Activated CD8-positive, alpha-beta memory T cell treated with anti-CD3 and anti-CD28 coated beads, Interleukin-2, amount 50 U/mL, for 48 hours (primary cell): ENCODE results near the gene TMEM132C.

Experiments
- DNase-seq: peaks from one replicate; pipeline ENCODE4 v3.0.0-alpha.2; 2020

Gene TMEM132C

DNA sequence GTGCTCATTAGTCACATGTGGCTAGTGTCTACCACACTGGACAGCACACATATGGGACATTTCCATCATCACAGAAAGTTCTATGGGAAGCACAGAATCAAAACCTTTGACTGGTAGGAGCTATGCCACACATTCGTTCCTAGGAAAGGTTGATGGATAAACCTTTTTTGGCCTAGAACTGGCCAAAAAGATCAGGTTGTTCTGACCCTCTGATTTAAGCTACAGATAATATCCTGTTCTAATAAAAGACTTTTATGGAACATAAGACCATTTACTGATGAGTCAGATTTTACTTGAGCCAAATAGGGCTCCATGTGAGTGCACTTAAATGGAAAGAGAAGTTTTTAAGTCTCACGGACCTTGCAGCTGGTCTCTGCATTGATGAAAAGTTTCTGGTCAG, 413.6 kb downstream of the TMEM132C start:
- no peak for DNase-seq

DNA sequence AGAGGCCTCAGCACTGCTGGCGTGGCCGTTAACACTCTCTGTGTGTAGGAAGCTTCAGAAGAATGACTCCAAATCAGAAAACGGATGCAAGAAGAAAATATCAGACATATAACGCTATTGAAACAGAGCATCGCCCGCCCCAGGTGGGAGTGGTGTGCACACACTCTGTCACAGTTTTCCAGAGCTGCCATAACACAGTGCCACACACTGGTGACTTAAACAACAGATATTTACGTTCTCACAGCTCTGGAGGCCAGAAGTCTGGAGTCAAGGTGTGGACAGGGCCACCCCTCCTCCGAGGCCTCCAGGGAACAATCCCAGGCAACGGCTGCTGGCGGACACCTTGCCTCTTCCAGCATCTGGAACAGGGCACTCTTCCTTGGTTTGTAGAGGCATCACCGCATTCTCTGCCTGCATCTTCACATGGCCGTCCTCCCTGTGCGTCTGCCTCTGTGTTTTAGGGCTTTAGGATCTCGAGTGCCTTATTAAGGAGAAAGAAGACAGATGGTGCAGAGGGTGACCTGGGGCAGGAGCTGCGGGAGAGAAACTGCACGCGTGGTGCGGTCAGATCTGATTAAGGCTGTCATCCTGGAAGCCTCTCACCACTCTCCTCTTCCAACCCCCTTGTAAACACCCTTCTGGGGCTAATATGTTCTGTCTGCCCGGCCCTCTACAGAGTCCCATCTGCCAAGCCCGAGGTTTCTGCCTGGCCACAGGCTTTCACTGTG, 415.7 kb downstream of the TMEM132C start:
- no peak for DNase-seq

DNA sequence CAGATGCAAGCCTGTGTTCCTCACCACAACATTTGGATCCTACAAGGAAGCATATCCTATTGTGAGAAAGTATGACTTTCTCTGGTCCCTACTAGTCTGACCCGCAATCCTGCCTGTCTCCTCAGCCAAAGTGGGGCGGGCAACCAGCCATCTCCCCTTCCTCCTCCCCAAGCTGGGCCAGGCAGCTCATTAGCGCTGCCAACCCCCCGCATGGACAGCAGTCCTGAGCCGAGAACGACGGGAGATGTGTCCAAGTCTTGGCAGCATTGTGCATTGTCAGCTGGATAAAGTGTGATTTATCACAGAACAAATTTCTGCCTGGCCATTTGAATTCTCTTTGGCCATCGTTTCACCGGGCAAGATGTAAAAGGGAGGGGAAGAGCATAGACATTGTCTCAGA, 417.4 kb downstream of the TMEM132C start:
- DNase-seq: no peak

DNA sequence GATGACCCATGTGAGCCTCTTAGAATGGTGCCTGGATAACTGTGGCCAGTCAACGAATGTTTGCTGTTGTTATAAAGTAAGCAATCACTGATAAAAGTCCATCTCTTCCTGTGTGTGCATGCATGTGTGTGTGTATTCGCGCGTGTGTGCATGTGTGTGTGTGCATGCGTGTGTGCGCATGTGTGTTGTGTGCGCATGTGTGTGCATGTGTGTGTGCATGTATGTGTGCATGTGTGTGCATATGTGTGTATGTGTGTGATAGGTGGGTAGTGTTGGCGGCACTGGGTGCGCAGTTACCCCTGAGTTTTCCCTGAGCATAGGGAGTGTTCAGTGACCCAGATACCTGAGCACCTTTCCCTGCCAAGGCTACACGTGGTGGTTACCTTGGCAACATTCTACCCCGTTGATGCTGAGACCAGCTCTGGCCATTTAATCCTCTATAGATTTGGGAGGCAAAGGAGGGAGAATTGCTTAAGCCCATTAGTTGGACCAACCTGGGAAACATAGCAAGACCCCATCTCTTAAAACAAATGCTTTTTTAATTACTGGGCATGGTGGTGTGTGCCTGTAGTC, 419.0 kb downstream of the TMEM132C start:
- no peak for DNase-seq

DNA sequence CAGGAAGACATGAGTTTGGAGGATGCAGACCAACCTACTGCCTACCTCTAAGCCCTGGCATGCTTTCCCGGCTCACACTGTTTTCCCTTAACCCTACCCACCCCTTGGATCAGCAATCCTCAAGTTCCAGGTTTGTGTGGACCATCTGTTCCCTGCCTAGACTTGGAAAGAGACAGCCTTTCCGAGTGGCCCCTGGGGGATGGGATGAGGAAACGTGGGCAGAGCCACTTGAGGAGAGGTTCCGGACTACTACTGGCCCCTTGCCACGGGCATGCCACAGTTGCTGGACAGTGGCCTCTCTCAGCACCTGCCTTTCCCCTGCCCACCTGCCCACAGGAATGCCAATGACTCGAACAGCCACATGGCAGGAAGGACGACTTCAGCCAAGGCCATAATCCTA, 420.9 kb downstream of the TMEM132C start:
- DNase-seq: no peak

DNA sequence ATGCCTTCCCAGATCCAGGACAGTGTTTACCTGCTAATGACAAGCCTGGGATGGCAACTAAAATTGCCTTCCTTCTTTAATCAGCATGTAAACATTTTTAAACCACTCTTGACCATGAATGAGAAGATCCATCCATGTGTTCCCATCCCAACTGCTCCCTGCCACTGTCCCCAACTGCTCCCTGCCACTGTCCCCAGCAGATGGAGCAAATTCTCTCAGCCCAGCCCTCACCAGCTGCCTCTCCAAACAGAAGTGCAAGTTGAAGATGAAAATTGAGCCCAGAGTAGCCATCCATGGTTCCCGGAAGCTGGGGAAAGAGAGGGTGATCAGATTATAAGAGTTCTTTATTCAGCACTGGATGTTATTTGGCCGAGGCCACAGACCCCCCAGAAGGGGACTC, 423.7 kb downstream of the TMEM132C start:
- no peak for DNase-seq

DNA sequence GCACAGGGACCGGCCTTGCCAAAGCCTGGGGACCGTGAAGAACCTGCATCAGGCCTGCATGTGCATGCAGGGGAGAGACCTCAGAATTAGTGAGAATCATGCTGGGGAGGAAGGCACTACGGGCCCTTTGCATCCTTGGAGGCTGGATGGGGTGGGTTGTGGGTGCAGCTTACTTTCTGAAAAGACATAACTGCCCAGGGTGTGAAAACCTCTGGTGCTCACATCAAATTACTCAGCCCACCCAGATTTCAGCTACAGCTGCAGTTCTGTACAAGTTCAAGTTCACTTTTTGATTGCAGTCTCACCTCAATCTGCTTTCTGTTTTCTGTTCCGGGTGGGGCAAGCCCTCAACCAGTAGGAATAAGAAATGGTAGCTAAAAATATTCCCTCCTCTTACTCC, 426.1 kb downstream of the TMEM132C start:
- no peak for DNase-seq

DNA sequence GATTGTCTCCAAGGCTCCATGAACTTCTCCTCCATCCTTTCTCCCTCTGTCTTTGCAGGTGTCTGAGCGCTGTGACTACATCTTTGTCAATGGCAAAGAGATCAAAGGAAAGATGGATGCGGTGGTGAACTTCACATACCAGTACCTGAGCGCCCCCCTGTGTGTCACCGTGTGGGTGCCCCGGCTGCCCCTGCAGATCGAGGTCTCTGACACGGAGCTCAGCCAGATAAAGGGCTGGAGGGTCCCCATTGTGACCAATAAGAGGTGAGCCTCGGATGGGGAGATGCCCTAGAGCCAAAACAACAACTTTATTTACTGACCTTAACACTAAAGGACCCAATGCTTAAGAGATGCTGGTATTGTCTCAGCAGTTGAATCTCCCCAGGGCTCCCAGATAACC, 426.8 kb downstream of the TMEM132C start:
- no peak for DNase-seq

DNA sequence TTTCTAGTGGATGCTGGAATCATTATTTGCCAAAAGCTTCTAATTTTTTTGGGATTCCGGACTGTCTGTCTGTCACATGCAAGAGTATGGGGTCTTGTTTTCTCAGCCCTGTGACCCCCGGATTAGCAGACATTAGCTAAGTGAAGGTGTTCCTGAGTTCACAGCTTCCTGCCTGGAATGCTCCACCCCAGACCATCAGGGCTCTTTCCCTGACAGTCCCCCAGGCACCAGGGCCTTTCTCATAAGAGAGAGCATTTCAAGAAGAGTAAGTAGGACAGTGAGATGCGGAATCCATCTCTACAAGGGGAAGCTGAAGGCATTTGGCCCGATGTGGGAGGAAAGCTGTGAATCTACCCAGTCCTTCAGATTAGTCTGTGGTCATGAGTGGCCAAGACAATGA, 427.5 kb downstream of the TMEM132C start:
- no peak for DNase-seq

DNA sequence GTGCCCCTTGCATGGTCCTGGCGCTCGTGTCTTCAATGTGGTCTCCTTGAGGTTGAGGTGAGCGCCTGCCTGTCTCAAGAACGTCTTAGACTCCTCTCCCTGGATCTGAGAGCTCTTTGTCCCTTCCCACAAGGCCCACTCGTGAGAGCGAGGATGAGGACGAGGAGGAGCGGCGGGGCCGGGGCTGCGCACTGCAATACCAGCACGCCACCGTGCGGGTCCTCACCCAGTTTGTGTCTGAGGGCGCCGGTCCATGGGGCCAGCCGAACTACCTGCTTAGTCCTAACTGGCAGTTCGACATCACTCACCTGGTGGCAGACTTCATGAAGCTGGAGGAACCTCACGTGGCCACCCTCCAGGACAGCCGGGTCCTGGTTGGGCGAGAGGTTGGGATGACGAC, 428.7 kb downstream of the TMEM132C start:
- no peak for DNase-seq

DNA sequence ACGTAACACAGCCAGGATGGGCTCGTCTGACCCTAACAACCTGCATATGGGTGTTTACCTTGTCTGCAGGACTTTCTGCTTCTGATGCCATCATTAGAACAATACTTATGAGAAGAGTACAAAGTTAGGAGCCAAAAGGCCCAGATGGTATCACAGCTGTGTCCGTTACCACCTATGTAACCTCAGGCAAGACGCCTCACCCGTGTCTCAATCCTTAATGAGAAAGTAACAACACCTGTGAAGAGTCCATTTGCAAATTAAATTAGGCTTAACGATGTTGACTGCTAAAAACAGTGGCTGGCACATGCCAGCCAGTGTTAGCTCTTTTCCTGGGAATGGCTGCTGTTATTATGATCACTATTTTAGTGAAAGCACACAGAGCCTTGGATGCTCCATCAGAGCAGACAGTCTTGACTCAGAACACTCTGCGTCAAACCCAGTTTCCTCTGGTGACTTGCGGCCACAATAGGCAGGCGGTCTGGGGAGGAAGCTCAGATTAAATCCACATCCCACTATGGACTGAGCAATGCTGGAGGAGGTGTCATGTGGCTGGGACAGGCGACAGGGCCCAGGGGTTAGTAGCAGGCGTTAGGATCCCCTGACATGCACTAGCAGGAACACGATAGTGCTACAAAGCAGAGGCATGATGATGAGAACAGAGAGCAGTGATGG, 431.5 kb downstream of the TMEM132C start:
- DNase-seq: no peak

DNA sequence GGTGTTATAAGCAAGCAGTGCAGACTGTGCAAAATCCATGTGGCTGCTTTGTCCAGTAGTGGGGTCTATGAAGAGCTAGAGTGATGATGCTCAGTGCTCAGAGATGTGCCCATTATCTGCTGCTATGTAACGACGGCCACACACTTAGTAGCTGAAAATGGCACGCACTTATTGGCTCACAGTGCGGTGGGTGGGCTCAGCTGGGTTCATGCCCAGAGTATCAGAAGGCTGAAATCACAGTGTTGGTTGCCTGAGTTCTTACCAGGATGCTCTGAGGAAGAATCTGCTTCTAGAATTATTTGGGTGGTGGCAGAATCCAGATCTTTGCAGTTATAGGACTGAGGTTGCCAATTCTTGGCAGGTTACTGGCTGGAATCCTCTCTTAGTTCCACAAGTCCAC, 432.1 kb downstream of the TMEM132C start:
- DNase-seq: no peak

DNA sequence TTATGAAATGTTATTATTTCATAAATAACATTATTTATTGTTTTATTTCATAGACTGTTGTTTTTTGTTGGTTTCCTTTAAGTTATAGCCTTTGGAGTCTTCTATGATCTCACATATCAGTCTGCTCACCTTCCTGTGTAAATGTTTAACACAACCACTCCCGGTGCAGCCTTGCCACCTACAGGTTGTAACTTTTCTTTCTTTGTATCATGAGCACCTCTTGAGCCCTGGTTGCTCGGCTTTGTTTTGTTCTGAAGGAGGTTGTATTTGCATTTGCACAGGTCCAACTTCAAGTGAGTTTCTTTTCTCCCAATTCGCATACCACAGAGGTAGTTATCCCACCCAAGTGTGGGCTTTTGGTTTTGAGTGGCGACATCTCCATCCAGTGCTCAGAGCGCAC, 435.4 kb downstream of the TMEM132C start:
- DNase-seq: no peak

DNA sequence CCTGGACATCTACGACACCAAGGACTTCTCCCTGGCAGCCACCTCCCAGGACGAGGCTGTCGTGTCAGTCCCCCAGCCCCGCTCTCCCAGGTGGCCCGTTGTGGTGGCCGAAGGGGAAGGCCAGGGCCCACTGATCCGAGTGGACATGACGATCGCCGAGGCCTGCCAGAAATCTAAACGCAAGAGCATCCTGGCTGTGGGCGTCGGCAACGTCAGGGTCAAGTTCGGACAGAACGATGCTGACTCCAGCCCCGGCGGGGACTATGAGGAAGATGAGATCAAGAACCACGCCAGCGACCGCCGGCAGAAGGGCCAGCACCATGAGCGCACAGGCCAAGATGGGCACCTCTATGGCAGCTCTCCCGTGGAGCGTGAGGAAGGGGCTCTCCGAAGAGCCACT, 438.2 kb downstream of the TMEM132C start:
- DNase-seq: no peak

DNA sequence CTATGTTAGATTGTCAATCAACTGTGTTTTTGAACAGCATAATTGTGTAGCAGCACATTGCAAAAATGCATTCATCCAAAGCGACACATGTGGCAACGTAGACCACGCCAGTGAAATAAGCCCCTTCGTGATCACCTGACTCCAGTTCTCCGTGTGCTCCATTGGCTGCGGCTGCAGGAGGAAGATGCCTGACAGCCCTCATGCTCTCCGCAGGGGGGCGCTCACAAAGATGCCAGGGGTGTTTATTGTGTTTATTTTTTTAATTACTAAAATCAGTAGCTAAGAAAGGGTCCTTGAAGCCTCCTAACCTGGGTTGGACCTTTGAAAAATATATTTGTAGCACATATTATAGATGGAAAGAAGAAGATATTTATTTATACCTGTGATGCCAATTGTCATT, 440.5 kb downstream of the TMEM132C start:
- no peak for DNase-seq

DNA sequence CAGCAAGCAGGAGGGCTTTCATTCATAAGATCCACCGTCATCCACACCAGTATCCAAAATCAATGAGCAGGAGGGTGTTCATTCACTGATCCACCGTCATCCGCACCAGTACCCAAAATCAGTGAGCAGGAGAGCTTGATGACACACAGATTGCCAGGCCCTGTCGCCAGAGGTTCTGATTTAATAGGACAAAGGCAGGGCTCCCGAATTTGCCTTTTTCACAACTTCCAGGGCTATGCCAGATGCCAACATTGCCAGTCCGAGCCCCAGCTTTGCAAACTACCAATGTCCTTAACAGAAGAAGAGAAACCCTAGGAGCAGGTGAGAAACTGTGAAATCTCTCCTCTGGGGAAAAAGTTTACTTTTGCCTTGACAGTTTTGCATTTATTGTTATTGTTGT, 441.8 kb downstream of the TMEM132C start:
- no peak for DNase-seq

DNA sequence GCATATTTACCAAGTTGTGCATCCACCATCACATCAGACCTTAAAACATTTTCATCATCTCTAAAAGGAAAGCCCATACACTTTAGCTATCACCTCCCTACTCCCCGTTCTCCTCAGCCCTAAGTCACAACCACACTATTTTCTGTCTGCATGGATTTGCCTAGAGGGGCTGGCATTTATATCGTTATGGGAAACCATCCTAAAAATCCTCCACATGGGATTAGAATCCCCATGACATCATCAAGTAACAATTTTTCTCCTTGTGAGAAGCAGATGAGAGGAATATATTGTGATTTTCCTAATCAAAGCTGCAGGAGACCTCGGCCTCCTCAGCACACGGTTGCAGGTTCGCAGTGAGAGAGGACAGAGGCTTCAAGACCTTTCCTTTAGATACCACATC, 442.7 kb downstream of the TMEM132C start:
- no peak for DNase-seq

DNA sequence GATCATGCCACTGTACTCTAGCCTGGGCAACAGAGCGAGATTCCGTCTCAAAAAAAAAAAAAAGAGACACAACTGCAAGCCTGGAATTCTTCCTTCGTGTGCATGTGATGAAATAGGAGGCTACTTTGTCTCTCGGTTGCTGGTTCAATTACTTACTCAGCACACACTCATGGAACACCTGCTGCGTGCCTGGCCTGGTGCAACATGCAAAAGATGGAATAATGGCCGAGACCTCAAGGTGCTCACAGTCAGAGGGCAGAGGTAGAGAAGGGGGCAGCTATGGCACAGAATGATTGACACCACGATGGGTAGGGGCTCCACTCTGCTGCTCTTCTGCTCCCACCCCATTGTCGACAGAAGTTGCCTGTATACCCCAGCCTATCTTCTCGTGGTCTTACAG, 444.5 kb downstream of the TMEM132C start:
- DNase-seq: no peak

DNA sequence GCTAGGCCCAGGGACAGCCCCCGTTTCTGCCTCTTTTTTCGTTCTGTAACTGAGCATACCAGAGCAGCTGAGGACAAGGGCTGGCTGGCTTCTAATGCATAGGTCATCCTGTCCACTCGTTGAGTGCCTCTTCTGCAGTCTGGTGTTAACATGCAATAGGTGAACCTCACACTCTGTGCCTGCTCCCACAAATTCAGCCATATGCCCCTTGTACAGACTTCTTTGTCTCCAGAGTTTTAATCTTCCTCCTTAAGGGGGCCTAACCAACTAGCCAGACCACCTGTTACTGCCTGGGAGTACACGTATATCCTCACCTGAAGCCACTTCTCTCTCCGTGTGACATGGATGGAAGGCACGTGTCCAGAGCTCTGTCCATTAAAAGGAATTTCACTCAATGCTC, 445.7 kb downstream of the TMEM132C start:
- DNase-seq: no peak

DNA sequence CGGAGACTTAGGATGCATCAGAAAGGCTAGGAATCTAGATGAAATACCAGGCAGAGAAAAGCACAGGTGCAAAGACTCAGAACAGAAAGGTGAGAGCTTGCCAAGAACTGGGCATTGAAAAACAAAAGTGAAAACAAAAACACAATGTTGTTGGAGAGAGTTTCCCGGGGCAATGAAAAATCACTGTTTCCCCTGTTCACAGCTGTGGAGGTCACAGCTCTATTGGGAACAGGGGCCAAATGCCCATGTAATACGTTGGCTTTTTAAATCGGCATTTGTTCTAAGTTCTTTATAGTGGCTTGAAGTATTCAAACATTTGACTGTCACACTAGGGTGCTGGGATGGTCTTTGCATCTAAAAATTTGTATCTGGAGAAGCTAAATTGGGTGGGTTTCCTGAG, 448.5 kb downstream of the TMEM132C start:
- DNase-seq: no peak

DNA sequence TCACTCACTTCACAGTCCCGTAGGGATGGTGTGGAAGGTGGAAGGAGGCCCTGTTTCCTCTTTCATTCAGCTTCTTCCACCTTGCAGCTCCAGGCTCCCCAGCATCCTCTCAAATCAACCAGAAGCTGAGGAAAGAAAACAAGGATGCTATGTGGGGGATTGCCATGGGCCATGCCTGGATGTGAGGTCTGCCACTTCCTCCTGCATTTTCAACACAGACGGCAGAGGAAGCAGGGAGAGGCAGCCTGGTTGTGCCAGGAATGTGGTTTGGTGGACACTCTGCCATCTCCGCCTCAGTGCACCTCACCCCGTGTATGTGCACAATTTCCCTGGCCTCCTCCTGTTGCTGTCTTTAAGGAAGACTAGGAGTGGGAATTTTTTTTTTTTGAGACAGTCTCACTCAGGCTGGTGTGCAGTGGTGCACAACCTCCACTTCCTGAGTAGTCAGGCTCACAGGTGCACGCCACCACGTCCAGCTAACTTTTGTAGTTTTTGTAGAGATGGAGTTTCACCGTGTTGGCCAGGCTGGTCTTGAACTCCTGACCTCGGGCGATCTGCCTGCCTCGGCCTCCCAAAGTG, 457.6 kb downstream of the TMEM132C start:
- no peak for DNase-seq

DNA sequence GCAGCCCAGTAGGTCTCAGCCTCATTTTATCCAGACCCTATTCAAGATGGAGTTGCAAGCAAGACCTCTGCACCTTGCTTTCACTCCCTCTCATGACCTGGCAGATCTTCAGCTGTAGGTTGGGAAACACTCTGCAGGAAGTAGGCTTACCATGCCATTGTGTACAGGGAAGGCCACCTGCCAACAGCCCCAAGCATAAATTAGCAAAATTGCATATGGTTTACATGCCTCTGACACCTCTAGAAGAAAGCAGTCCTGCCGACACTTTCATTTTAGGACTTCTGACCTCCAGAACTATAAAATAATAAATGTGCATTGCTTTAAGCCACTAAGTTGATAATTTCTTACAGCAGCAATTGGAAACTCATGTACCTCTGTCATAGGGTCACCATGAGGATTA, 459.9 kb downstream of the TMEM132C start:
- DNase-seq: no peak

DNA sequence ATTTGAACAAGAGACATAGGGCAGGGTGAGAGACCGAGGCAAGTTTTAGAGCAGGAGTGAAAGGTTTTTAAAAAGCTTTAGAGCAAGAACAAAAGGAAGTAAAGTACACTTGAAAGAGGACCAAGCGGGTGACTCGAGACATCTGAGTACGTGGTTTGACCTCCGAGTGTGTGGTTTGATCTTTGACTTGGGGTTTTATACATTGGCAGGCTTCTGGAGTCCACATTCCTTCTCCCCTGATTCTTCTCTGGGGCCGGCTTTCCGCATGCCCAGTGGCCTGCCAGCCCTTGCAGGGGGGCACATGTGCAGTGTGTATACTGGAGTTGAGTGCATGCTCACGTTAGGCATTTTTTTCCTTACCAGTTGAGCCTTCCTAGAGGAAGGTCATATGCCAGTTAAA, 460.5 kb downstream of the TMEM132C start:
- DNase-seq: no peak

DNA sequence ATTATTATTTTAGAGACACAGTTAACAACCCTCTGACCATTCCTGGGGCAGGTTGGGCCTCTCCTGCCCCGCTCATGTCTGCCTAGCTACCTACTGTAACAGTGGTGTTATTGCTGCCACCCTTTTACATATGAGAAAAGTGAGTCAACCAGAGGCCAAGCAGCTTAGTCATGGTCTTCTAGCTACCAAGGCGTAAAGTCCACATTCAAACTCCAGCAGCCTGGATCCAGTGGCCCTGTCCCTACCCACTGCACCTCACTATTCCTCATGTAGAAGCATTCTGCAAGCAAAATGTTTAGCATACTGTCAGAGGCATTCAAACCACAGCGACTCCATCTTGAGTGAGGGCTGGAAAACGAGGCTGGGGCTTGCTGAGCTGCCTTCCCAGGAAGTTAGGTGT, 461.0 kb downstream of the TMEM132C start:
- DNase-seq: no peak
